Tibial artery (tissue), 4 donors: ENCODE measurements around the gene PTPRN2.

Experiments used
- DNase-seq, 2 donors: peaks; one replicate each; pipeline ENCODE4 v3.0.0-alpha.2; 2019
- H3K27ac ChIP-seq, 2 donors: fragments of 200-600 bp; sonication (generic) in 1 of 2; 1 replicate in 1 of 2; 2 replicates in 1 of 2; pipeline ENCODE4 v1.5.1; 2018 to 2019; ENCODE audit warnings: mild to moderate bottlenecking in 1 of 2
- H3K27me3 ChIP-seq, 2 donors: fragments of 200-600 bp; sonication (generic) in 1 of 2; one replicate each; pipeline versions ENCODE4 v1.5.1 to v1.6.0; 2016 to 2019
- H3K36me3 ChIP-seq, 3 donors: fragments of 200-600 bp; sonication (generic) in 2 of 3; one replicate each; pipeline ENCODE4 v1.5.1; 2016 to 2019; ENCODE audit warnings: mild to moderate bottlenecking in 2 of 3
- H3K4me1 ChIP-seq, 4 donors: fragments of 200-600 bp; sonication (generic) in 2 of 4; 1 replicate in 3 of 4; 2 replicates in 1 of 4; pipeline ENCODE4 v1.5.1; 2016 to 2019
- H3K4me3 ChIP-seq, 2 donors: fragments of 200-600 bp; sonication (generic) in 1 of 2; 1 replicate in 1 of 2; 2 replicates in 1 of 2; pipeline ENCODE4 v1.5.1; 2018 to 2019; ENCODE audit warnings: mild to moderate bottlenecking in 2 of 2
- H3K9me3 ChIP-seq, 3 donors: fragments of 200-600 bp; sonication (generic) in 1 of 3; one replicate each; pipeline ENCODE4 v1.5.1; 2016 to 2019
- intact Hi-C: fragments of 100-400 bp; cut with DNase I; formaldehyde crosslinking; loops from one replicate; pipeline ENCODE4 v1.15.0; 2023; ENCODE audit warnings: low total_unique reads
- TF ChIP-seq, protein P1 (sequence below), 2 experiments: fragments of 200-600 bp in 1 of 2; fragments of 450-650 bp in 1 of 2; IDR thresholded peaks; one replicate each; pipeline ENCODE4 v1.5.1; 2017 to 2019; ENCODE audit warnings: antibody characterized with exemption in 2 of 2, mild to moderate bottlenecking in 1 of 2, moderate library complexity in 1 of 2

Gene PTPRN2

DNA sequence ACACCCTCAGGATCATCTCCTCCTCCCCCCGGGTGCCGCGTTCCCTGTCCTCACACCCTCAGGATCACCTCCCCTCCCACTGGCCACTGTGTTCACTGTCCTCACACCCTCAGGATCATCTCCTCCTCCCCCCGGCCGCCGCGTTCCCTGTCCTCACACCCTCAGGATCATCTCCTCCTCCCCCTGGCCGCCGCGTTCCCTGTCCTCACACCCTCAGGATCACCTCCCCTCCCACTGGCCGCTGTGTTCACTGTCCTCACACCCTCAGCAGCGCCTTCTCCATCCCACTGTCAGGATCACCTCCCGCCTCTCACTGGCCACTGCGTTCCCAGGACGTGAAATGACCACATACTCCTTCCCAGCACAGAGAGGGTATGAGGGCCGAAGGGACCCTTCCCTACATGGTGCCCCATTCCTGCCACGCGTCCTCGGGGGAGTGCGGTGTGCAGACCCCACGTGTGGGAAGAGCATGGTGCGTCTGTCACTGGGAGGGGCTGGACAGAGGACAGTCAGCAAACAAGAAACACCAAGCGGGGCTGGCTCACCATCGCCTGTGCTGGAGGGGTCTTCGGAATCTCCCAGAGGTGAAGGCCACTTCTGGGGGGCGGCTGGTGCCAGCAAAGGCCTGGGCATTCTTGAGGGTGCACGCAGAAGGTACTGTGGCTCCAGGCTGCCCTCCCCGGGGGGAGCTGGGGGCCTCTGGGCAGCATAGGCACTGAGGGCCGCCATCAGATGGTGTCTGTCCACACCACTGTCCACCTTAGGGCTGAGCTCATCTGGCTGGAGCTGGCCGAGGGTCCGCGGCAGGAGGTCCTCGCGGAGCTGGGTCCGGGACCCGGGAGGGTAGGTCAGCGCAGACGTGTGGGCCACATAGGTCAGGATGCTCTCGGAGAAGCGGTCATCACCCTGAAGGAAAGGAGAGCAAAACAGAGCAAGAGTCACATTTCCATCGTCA, 421.0 kb downstream of the PTPRN2 start:
- intact Hi-C loops = no loop called here
- DNase-seq = no peak
- no peaks in the 10 kb centered on the region for H3K9me3 ChIP-seq
- H3K27me3 ChIP-seq = no peaks in the 10 kb centered on the region
- no peaks in the 10 kb centered on the region for H3K4me1 ChIP-seq
- TF ChIP-seq, protein P1, sequence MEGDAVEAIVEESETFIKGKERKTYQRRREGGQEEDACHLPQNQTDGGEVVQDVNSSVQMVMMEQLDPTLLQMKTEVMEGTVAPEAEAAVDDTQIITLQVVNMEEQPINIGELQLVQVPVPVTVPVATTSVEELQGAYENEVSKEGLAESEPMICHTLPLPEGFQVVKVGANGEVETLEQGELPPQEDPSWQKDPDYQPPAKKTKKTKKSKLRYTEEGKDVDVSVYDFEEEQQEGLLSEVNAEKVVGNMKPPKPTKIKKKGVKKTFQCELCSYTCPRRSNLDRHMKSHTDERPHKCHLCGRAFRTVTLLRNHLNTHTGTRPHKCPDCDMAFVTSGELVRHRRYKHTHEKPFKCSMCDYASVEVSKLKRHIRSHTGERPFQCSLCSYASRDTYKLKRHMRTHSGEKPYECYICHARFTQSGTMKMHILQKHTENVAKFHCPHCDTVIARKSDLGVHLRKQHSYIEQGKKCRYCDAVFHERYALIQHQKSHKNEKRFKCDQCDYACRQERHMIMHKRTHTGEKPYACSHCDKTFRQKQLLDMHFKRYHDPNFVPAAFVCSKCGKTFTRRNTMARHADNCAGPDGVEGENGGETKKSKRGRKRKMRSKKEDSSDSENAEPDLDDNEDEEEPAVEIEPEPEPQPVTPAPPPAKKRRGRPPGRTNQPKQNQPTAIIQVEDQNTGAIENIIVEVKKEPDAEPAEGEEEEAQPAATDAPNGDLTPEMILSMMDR (IDR thresholded peaks at IDR 0.05) = no peak
- no peak overlapping the region for H3K4me3 ChIP-seq
- no peak overlapping the region for H3K27ac ChIP-seq
- H3K36me3 ChIP-seq = no peaks in the 10 kb centered on the region

DNA sequence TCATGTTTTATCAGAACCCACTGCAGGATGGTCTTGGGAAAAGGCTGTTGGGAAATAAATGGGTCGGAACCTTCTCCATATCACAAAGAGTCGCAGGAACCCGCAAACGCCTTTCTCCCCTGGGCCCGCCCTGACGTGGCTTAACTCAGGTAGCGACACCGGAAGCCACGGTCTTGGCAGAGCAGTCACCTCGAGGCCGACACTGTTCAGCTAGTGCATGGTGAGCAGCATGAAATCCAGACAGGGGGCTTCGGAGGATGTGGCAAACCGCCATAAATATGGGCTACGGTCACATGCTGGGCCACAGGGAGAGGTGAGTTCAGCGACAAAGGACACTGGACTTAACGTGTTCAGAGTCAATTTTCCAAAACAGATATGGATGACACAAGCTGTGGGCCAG, 421.9 kb downstream of the PTPRN2 start:
- H3K36me3 ChIP-seq = no peaks in the 10 kb centered on the region
- DNase-seq = no peak
- no peak overlapping the region for H3K27ac ChIP-seq
- intact Hi-C loops = no loop called here
- no peak overlapping the region for H3K4me3 ChIP-seq
- no peaks in the 10 kb centered on the region for H3K27me3 ChIP-seq
- no peaks in the 10 kb centered on the region for H3K4me1 ChIP-seq
- TF ChIP-seq, protein P1 (IDR thresholded peaks at IDR 0.05) = no peak
- H3K9me3 ChIP-seq = no peaks in the 10 kb centered on the region

DNA sequence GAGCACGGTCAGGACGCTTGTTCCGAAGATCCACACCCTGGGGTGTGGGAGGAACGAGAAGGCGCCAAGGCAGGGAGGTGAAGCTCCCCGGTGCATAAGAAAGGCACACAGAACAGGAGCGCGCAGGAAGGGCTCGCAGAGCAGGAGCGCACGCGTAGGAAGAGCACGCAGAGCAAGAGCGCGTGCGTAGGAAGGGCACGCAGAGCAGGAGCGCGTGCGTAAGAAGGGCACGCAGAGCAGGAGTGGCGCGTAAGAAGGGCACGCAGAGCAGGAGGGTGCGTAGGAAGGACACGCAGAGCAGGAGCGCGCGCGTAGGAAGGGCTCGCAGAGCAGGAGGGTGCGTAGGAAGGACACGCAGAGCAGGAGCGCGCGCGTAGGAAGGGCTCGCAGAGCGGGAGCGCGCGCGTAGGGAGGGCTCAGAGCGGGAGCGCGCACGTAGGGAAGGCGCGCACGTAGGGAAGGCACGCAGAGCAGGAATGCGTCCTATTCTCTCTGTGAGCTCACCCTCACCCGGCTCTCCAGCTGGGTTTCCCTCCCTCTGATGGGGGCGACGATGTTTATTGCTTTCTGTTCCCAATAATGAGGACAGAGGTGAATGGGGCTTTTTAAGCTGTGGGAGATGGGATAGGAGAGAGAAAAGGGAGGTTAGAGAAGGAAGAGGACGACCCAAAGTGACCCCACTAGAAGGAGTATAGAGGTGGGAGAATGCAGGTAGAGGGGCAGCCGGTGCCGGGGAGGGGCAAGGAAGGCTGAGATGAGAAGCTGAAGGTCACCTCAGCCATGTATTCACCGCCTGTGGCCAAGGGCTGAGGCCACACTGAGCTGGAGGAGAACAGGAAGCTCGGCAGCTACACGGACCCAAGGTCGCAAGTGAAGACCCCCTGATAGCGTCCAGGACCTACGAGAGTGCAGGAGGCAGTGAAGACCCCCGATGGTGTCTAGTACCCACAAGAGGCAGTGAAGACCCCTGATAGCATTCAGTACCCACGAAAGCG, 423.2 kb downstream of the PTPRN2 start:
- intact Hi-C loops = no loop called here
- no peak overlapping the region for H3K27ac ChIP-seq
- H3K4me3 ChIP-seq = no peak overlapping the region
- H3K27me3 ChIP-seq = no peaks in the 10 kb centered on the region
- H3K36me3 ChIP-seq = no peaks in the 10 kb centered on the region
- H3K4me1 ChIP-seq = no peaks in the 10 kb centered on the region
- TF ChIP-seq, protein P1 (IDR thresholded peaks at IDR 0.05) = no peak
- no peak for DNase-seq
- no peaks in the 10 kb centered on the region for H3K9me3 ChIP-seq

DNA sequence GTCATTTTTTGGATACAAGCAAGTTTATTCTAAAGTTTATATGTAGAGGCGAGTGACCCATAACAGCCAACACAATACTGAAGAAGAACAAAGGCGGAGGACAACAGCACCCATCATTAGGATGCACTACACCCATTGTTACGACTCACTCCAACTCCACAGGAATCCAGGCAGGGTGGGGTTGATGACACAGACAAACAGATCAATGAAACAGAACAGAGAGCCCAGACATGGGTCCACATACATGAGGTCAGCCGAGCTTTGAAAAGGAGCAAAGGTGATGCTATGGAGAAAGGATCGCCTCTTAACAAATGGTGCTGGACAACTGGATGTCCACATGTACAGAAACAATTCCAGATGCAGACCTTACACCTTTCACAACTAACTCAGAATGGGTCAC, 426.4 kb downstream of the PTPRN2 start:
- Histone ChIP-seq H3K27ac (no peak overlapping the region), H3K36me3 (no peaks in the 10 kb centered on the region), H3K27me3 (no peaks in the 10 kb centered on the region), H3K4me1 (no peaks in the 10 kb centered on the region), H3K4me3 (no peak overlapping the region), H3K9me3 (peaks cover 0 to 7% (median 0%) of the 10 kb centered on the region in 3 donors)
- intact Hi-C loops = no loop called here
- TF ChIP-seq, protein P1 (IDR thresholded peaks at IDR 0.05) = no peak
- DNase-seq = no peak

DNA sequence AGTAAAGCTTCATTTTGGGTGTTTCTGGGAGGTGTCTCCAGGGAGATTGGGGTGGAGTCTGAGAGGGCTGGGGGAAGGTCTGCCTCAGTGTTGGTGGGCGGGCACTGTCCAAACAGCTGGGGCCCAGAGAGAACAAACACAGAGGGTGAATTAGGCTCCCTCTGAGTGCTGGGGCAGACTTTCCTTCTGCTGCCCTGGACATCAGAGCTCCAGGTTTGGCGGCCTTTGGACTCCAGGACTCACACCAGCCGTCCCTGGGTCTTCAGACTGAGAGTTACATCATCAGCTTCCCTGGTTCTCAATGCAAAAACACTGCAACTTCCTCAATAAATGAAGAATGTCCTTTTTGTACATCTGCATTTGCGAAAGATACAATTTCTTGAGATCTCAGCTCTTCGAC, 427.4 kb downstream of the PTPRN2 start:
- Histone ChIP-seq H3K4me1 (no peaks in the 10 kb centered on the region), H3K4me3 (no peak overlapping the region), H3K9me3 (peaks cover 0 to 7% (median 0%) of the 10 kb centered on the region in 3 donors), H3K36me3 (no peaks in the 10 kb centered on the region), H3K27ac (no peak overlapping the region), H3K27me3 (no peaks in the 10 kb centered on the region)
- no peak for DNase-seq
- TF ChIP-seq, protein P1 (IDR thresholded peaks at IDR 0.05) = no peak
- intact Hi-C loops = no loop called here
